GM08714 (cell line): ENCODE data around the gene BBS1.

Experiments used
- H3K4me3 ChIP-seq: fragments of 200-500 bp; sonication (Bioruptor generic); 2 replicates; pipeline ENCODE4 v1.5.1; 2014; ENCODE audit warnings: mild to moderate bottlenecking, low read length, inconsistent platforms
- ZNF274 ChIP-seq: IDR thresholded peaks from 2 replicates; pipeline ENCODE4 v1.6.1; 2012; ENCODE audit warnings: mild to moderate bottlenecking, low read depth, low read length

Gene BBS1

DNA sequence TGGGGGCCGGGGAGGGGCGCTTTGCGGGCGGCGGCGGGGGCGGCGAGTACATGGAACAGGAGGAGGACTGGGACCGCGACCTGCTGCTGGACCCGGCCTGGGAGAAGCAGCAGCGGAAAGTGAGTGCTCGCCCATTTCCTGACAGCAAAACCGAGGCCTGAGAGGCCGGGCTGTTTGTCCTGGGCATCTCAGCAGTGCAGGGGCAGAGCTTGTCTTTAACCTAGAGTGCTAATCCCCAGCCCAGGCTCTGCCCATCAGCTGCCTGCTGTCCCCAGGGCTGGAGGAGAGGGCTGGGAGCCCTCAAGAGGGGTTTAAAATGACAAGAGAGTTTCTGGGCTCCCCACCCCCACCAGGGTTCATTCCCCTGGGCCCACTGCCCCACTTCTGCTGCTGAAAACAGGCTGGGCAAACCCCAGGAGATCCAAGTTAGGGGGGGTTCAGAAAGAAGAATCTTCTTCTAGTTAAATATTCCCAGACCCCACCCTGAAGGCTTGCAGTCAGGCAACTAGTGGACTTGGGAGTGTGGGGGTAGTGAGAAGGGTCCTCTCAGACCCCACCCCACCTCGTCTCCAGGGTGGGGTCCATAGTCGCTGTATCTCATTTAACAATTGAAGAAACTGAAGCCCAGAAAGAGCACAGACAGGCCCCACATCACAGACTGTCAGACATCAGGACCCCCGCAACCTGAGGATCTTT, 36.7 kb downstream of the BBS1 start:
- H3K4me3 ChIP-seq, result no peak overlapping the region

DNA sequence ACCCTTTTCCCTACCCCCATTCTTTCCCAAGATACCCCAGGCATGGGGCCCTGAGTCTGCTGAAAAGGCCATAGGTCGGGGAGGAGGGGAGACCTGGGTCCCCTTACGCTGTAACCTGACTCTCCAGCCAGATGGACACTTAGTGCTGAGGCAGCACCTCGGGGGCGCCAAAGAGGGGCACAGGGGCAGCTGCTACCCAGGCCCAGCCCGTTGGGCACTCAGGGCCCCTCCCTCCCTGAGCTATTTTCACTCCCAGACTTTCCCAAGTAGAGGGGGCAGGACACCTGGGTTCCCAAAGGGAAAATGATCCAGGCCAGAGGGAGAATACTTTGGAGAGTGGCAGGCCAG, 37.2 kb downstream of the BBS1 start:
- H3K4me3 ChIP-seq, result no peak overlapping the region

More for the DNA sequence above, 36.7 kb downstream of the BBS1 start:
- TF ChIP-seq ZNF274, result no peak

DNA sequence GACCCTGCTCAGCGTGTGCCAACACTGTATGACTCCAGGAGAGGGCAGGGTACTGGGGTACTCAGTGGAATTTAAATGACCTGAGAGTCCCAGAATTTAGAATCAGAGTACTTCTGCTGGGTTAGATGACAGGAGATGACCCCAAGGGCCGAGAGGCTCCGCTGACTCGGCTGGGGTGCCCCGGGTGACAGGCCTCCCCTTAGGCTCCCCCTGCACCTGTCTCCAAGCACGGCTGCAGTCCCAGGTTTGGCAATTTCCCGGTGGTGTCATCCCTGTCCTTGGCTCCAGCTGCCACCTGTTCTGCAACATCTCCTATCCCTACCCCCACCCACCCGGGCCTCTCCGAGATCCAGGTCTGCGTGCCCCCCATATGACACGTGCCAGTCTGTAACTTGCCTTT, 37.6 kb downstream of the BBS1 start:
- TF ChIP-seq ZNF274, result no peak
- H3K4me3 ChIP-seq, result no peak overlapping the region

More for the DNA sequence above, 37.2 kb downstream of the BBS1 start:
- TF ChIP-seq ZNF274, result no peak

DNA sequence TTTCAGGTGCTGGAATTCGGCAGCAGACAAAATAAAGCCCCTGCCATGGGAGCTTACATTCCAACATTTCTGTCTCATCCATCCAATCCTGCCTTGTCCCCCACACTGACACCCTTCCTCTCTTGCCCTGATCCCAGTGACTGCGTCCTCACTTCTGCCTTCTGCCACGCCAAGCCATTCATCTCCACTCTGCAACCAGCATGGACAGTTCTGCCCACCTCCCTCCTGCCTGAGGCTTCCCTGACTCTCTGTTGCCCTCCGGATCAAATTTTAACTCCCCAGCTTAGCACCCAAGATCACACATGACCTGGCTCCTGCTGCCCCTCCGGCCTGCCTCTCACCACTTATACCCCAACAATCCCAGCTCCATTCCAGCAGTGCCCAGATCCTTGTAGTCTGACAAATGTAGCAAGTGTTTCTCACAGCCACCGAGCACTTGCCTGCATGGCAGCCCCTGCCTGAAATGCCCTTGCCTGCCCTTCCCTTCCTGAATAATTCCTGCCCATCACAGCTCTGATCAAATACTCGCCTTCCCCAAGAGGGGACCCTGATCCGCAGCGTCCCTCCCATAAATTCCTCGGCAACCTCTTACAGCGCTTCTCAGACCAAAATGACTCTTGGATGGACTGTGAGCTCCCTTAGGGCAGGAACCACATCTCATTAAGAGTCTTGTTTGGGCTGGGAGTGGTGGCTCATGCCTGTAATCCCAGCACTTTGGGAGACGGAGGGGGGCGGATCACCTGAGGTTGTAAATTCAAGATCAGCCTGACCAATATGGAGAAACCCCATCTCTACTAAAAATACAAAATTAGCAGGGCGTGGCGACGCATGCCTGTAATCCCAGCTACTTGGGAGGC, 38.6 kb downstream of the BBS1 start:
- TF ChIP-seq ZNF274, result no peak
- no peak overlapping the region for H3K4me3 ChIP-seq

DNA sequence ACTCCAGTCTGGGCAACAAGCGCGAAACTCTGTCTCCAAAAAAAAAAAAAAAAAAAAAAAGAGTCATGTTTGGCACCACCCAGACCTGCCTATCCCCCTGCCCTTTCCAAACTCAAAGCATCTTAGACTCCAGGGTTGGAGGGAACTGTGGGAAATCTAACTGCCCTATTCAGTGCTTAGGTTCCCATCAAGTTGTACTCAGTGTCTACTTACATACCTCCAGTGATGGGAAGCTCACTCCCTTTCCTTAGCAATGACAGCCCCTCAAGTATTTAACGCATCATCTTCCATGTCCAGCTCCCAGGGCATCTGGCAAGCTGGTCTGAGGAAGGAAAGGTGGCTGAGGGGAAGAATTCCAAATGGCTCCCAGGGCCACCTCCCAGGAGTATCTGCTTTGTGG, 39.3 kb downstream of the BBS1 start:
- no peak for TF ChIP-seq ZNF274
- no peak overlapping the region for H3K4me3 ChIP-seq

DNA sequence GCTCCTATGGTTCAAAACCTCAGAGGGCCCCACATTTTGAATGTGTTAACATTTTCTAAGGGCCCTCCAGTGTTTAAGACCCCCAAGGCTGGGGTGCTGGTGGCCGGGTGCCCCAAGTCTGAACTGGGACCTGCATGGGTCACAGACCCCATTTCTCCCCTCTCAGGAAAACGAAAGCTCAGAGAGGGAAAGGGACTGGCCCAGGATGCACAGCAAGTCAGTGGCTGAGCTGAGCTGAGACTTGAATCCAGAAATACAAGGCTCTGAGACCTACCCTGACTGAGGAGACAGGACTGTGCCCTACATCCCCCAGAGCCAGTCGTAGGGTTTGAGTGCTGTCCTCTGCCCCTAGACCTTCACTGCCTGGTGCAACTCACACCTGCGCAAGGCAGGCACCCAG, 40.5 kb downstream of the BBS1 start:
- no peak for TF ChIP-seq ZNF274
- H3K4me3 ChIP-seq, result no peak overlapping the region

DNA sequence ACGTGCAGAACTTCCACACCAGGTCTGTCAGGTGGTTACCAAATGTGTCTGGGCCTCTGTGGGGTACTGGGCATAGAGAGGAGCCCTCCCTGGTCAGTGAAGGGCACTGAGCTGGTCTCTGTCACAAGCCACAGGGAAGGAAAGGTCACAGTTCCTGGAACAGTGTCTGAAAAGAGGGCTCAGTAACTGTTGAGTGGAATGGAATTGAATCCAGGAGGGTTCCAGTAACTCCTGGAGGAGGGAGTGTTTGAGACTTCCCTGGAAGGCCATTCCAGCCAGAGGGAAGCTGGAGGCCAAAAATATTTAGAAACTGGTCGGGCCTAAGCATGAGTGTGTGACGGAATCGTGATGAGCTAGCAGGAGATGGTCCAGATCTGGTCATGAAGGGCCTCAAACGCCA, 44.2 kb downstream of the BBS1 start:
- H3K4me3 ChIP-seq, result no peak overlapping the region
- no peak for TF ChIP-seq ZNF274

DNA sequence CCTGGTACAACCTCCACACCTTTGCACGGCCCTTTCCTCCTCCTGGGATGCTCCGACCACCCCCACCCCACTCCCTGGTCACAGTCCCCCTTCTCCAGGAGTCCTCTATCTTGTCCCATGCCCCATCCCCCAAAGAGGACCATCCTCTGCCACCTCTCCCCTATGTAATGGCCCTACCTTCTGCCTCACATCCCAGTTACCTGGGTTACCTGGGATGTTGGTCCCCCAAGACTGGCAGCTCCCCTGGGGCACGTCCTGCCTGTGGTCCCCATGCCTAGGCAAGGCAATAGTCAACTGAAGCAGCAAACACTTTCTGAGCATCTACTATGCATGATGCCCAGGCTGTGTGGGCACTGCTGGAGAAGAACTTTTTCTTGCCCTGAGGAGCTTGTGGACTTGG, 45.0 kb downstream of the BBS1 start:
- no peak for TF ChIP-seq ZNF274
- H3K4me3 ChIP-seq, result no peak overlapping the region

DNA sequence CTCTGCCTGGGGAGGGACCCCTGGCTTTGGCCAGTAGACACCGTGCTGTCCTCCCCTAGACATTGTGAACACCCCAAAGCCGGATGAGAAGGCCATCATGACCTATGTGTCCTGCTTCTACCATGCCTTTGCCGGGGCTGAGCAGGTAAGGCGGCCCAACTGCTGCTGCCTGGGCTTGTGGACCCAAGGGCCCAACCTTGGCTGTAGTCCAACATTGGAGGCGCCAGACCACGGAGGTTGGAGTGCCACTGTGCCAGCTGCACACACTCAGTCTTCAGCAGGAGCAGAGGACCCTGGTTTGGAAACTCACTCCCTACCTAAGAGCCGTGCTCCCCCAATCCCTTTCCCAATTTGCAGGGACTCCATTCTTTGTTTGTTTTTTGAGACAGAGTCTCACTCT, 45.7 kb downstream of the BBS1 start:
- H3K4me3 ChIP-seq, result no peak overlapping the region
- TF ChIP-seq ZNF274, result no peak

DNA sequence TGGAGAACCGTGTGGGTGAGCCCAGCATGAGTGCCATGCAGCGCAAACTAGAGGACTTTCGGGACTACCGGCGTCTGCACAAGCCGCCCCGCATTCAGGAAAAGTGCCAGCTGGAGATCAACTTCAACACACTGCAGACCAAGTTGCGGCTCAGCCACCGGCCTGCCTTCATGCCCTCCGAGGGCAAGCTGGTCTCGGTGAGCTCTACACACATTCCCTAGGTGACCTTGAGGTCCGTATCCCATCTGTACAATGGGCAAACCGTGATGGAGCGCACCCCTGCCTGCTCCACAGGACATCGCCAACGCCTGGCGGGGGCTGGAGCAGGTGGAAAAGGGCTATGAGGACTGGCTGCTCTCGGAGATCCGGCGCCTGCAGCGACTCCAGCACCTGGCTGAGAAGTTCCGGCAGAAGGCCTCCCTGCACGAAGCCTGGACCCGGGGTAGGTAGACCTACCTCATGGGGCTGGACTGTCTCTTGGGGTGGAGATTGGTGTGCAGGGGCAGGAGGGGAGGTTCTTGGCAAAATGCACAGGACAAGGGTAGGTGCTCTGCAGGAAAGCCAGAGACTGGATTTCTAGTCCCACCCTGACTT, 47.4 kb downstream of the BBS1 start:
- no peak overlapping the region for H3K4me3 ChIP-seq
- no peak for TF ChIP-seq ZNF274

DNA sequence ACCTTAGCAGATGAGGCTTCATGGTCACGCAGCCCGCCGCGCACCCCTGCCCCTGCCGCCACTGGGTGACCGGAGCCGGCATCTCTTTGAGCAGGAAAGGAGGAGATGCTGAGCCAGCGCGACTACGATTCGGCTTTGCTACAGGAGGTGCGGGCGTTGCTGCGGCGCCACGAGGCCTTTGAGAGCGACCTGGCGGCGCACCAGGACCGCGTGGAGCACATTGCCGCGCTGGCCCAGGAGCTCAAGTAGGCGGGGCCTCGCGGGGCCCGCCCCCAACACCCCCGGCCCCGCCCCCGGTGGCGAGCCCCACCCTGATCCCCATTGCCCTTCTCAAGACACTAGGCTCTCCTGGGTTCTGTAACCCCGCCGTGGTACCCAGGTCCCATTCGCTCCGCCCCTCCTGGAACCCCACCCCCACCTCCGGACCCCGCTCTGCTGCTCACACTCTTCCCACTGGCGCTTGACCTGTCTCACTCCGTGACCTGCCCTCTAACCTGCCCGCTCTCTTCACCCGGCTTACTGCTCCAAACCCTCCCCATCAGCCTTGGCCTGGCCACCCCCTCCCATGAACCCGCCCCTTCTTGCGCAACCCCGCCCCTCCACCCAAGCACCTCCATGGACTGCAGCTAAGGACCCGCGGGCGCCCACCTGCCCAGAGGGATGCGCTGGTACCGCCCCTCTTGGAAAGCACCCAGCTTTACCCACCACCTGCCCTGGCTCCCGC, 48.9 kb downstream of the BBS1 start:
- H3K4me3 ChIP-seq, result no peak overlapping the region
- TF ChIP-seq ZNF274, result no peak

DNA sequence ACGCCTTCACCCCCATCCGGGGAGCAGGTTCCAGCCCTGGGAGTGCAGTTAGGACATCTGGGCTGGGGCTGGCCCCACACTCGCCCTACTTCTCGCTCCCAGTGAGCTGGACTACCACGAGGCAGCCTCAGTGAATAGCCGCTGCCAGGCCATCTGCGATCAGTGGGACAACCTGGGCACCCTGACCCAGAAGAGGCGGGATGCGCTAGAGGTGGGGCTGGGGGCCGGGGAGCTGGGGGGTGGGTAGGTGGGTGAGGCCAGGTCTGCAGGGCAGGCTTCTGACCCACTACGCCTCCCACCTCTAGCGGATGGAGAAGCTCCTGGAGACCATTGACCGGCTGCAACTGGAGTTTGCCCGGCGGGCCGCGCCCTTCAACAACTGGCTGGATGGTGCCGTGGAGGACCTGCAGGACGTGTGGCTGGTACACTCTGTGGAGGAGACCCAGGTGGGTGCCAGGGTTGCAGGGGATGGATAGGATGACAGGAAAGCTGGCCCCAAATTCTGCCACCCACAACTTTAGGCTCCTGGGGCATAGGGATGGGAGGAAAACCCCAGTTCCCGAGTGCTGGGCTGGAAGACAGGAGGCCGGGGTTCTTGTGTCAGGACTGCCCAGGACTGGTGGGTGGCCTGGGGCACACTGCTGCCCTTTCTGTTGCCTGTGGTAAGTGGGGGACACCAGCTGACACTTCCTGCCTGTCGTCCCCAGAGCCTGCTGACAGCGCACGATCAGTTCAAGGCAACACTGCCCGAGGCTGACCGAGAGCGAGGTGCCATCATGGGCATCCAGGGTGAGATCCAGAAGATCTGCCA, 49.6 kb downstream of the BBS1 start:
- no peak for TF ChIP-seq ZNF274
- H3K4me3 ChIP-seq, result no peak overlapping the region

DNA sequence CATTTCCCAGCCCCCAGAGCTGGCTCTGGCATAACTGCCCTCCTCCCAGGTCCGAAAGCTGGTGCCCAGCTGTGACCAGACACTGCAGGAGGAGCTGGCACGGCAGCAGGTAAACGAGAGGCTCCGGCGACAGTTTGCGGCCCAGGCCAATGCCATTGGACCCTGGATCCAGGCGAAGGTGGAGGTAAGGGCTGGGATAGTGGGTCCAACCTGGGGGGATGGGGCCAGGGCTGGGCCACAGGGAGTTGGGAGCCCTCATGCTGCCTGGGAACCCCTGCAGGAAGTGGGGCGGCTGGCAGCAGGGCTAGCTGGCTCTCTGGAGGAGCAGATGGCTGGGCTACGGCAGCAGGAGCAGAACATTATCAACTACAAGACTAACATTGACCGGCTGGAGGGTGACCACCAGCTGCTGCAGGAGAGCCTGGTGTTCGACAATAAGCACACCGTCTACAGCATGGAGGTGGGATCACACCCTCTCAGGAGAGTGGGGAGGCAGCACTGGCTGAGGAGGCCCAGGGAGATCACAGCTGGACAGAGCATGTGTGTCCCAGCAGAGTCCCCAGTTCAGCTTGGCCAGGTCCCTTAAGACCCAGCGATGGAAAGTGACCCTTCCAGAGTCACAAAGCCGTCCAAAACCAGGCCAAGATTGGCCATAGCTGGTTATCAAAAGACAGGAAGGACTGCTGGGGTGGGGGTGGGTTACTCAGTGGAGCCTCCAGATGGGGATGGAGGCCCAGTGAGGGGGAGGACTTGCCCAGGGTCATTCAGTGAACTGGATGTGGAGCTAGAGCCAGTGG, 50.9 kb downstream of the BBS1 start:
- no peak for TF ChIP-seq ZNF274
- H3K4me3 ChIP-seq, result no peak overlapping the region
